COLO668 (cell line): ENCODE data around the gene PPP2R2C.

ENCODE experiments used
- DNase-seq: peaks from one replicate; lab custom pipeline; 2025; ENCODE audit not compliant: unreplicated experiment; lab: John Stamatoyannopoulos, UW

PPP2R2C gene

DNA sequence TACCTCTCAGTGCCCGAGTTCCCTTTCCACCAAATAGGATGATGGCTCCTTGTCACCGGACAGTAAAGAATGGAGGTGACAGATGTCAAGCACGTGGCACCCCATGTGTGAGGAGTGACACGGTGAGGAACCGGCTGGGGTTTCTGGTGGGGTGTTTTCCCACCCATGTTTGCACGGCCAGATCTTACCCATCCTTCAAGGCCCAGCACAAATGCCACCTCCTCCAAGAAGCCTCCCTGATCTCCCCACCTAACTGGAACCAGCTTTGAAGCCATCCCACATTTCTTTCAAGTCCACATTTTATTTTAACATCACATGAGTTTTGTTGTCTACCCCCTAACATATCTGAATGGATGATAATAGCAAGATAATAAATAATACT lies 139.8 kb downstream of the PPP2R2C start:
- no peak for DNase-seq

DNA sequence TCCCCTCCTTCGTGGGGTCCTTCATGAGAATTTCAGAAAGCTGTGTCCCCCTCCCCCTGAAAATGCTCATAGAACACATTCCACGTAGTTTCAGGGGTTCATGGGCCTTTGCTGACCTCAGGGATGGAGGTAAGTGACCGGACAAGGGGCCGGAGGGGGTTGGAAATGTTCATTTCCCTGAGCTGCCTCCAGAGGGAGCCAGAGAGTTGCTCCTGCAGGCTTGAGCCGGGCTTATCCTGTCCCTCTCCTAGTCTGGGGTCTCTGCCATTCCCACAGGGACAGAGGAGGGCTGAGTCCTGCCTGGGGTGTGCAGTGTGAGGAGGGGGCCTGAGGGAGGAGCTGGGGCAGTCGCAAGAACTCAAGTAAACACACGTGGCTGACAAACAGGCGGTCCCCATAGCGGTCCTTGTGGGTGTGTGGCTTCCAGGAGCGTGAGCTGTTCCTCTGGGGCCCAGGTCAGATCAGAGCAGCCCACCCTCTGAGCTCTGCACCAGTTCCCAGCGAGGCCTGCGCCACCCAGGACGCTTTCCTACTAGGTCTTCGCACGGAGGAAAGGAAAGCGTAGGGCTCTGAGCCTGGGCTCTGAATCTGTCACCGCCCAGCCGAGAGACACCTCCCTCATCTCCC lies 140.3 kb downstream of the PPP2R2C start:
- DNase-seq: peak; percentile 23

- no peak for DNase-seq
Measured at GRCh38 chr4:6331468-6331867, 140.9 kb downstream of the PPP2R2C start.

GRCh38 chr4:6331018-6331417 lies 141.4 kb downstream of the PPP2R2C start:
- DNase-seq: peak; percentile 36

- no peak for DNase-seq
Measured at GRCh38 chr4:6330384-6330767, 142.0 kb downstream of the PPP2R2C start.

DNA sequence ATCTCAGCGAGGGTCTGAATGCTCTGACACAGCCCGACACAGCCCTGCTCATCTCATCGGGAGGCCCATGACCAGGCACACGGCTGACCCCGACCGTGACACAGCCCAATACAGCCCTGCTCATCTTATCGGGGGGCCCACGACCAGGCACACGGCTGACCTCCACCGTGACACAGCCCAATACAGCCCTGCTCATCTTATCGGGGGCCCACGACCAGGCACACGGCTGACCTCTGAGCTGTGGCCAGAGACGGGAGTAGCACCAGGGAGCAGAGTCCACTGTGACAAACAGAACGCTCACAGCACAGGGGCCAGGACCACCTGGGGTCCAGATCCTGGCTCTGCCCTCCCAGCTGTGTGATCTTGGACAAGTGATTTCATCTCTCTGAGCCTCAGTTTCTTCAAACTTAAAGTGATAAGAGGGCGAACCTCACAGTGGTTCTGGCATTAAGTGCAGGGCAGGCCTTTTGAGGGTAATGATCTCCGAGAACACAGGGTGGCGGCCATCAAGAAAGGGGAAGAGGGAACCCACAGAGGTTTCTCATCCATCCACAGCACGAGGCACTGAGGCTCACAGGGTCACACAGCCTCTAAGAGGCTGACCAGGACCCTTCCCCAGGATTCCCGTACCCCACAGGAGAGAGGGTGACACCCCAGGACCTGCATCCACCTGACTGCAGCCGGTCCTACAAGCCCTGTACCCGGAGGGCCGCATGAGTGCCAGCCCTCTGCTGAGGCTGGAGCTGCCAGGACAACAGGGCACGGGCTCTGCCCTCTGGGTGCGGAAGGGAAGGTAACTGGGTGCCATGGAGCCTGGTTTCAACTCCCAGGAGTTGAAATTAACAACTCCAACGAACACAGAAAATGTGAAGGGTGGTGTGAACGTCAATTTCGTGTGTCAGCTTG lies 142.7 kb downstream of the PPP2R2C start:
- DNase-seq: no peak

- DNase-seq: no peak
Measured at GRCh38 chr4:6328526-6328925, 143.9 kb downstream of the PPP2R2C start.

- DNase-seq: peak; percentile 75
Measured at GRCh38 chr4:6327220-6327917, 145.0 kb downstream of the PPP2R2C start.

DNA sequence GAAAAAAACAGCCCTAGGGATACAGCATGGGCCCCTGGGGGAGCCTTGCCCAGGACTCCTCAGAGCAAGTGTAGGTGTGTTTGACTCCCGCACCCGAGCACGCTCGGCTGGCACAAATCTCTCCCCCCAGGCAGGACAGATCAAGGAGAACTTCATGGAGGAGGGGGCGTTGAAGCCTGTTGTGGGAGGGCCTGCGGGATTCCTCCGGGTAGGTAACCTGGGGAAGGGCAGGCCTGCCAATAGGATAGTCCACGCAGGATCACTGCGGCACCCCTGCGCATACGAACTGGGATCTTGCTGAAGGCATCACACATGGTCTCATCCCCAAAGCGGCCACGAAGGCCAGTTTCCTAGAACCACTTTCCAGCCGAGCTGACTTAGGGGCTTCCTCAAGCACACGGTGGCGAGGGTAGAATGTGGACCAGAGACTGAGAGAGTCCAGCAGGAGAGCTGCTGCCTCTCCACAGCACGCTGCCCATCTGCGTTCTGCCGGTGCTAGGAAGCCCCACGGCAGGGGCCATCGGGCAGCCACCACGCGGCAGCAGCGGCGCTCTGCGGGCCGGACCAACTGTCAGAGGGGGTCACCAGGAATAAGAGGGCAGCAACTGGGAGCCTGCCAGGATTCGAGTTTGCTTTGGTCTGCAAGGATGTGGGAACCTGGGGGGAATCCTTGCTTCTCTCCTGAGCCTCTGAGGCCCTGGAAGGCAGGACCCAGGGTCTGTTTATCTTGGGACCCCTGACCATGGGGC lies 145.9 kb downstream of the PPP2R2C start:
- no peak for DNase-seq

DNA sequence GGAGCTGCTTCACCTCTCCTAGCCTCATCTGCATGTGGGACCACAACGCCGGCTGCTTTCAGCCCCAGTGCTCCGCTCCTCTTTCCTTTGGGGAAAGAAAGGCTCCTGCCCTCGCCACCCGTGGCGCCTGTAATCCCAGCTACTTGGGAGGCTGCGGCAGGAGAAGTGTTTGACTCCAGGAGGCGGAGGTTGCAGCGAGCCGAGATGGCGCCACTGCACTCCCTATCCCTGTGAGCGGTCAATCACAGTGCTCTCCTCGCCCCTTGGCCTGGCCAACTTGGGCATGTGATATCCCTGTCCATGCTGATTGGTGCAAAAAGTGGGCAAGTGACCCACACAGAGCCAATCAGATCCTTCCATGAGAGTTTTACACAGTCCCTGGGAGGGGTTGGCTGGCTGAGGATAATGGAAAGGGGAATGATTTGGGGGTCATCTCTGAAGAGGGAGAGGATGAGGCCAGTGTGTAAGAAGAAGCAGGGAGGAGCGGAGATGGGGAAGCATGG lies 146.6 kb downstream of the PPP2R2C start:
- DNase-seq: no peak

DNA sequence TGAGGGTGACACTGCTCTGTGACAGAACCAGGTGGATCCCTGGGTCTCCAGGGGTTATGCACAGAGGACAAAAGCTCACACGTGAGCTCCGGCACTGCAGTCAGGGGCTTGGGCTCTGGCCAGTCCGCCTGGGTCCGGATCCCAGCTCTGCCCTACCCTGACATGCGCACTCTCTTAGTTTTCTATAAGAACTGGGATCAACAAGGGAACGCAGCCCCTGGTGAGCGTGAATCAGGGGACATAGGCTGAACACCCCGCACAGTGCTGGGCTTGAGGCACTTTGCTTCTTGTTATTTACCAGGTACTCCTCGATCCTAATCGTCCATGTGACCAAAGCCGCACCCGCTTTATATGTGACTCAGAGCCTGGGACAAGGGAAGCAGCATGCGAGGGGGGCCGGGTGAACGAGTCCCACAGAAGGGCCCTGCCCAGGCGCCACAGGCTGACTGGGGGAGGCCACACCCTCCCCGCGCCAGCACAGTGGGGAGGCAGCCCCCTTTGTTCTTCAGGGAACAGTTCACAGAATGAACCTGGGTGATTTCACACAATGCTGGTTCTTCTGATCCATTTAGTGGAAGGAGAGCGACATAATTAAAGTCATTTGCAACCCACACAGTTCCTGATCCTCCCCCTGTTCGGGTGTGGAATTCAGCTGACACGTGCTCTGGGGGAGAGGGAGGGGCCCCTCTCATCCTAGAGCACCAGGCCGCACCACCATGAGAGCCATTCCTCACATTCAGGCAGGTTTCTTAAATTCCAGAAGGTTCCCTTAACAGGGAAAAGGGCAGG lies 147.2 kb downstream of the PPP2R2C start:
- DNase-seq: peak; percentile 19

- no peak for DNase-seq
Measured at GRCh38 chr4:6324461-6324998, 147.9 kb downstream of the PPP2R2C start.

- DNase-seq: no peak
Measured at GRCh38 chr4:6322761-6323566, 149.4 kb downstream of the PPP2R2C start.

DNA sequence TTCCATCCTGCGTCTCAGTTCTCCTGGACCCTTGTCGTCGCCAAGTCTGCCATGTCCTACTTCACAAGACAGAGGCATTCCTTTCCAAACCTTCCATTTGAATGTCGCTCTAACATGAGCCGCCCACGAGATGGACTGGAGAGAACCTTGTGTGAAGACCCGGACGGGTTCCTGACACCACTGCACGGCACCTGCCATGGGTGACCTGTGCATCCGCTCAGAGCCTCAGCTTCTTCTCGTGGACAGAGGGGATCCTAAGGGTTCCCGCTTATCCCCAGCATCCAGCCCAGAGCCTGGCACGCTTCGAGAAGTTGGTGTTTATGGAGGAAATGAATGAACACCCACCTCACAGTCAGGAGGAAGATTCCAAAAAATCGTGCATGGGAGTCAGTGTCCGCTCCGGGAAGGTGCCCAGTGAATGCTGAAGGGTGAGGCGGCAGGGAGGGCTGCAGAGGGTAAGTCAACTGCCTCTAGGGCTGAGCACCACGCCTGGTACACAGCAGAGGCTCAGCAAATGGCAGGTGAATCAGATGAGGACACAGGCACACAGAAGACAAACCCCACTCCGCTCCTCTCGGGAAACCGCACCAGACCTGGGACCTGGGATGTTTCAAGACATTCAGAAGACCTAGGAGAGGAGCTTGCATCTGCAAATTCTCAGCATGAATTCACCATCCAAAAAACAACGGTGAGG lies 150.2 kb downstream of the PPP2R2C start:
- DNase-seq: no peak

GRCh38 chr4:6321361-6321760 lies 151.1 kb downstream of the PPP2R2C start:
- no peak for DNase-seq

DNA sequence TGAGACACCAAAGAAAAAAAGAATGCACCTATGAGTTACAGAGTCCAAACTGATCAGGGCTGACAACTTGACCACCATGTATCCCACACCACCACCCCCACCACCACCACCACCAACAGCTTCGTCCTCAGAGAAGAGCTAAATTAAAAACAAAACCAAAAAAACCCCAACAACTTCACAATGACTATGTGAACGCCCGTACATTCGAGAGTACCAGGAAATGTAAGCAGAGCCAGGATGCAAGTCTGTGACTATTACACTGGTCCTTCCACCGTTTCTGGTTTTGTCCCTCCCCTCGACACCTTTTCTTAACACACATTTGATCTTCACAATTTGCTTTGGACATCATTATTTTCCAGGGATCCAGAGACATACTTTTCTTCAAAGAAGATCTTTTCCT lies 151.8 kb downstream of the PPP2R2C start:
- no peak for DNase-seq

GRCh38 chr4:6319530-6320150 lies 152.8 kb downstream of the PPP2R2C start:
- DNase-seq: no peak

- DNase-seq: no peak
Measured at GRCh38 chr4:6318206-6318605, 154.2 kb downstream of the PPP2R2C start.
